ENCODE data around the gene ZNF407. TPM values are rescaled to one million over a fixed set of nuclear protein-coding genes. Genes with fewer than 3 reads are reported as not detected.

Gene ZNF407
- total and polyA plus RNA-seq, 2 of the 13 experiments (the other 11 are each of a cell fraction or from before 2014, with no cell fraction given) = 2.3 to 8.7 TPM

DNA sequence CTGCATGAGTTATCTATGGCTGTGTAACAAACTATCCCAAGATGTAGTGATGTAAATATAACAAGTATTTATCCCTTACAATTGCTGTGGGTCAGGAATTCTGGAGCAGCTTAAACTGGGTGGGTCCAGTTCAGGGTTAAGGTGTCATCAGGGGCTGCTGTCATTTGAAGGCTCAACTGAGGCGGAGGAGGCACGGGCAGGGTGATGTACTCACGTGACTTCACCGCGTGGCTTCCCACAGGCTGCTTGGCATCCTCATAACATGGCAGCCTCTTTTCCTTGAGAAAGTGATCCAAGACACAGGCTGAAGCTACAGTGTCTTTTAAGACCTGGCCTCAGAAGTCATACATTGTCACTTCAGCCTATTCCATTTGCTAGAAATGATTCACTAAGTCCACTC lies 485.5 kb downstream of the ZNF407 start:
- in situ Hi-C loops (cut with HindIII; ENCODE audit: extremely low pct_ligation_motif_present, low pct_unique_long_range_greater_than_20kb) = no loop called here
- TF ChIP-seq ZFP36L2 (CRISPR knock-in tag; IDR thresholded peaks at IDR 0.05) = no peak
- TF ChIP-seq RARA (CRISPR knock-in tag; IDR thresholded peaks at IDR 0.05) = no peak
- no peak for TF ChIP-seq BORCS8-MEF2B (CRISPR knock-in tag; IDR thresholded peaks at IDR 0.05)
- TF ChIP-seq, protein P1, sequence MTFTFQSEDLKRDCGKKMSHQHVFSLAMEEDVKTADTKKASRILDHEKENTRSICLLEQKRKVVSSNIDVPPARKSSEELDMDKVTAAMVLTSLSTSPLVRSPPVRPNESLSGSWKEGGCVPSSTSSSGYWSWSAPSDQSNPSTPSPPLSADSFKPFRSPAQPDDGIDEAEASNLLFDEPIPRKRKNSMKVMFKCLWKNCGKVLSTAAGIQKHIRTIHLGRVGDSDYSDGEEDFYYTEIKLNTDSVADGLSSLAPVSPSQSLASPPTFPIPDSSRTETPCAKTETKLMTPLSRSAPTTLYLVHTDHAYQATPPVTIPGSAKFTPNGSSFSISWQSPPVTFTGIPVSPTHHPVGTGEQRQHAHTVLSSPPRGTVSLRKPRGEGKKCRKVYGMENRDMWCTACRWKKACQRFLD (CRISPR knock-in tag; IDR thresholded peaks at IDR 0.05; ENCODE audit: borderline replicate concordance) = no peak
- no peak for TF ChIP-seq CREB1 (IDR thresholded peaks at IDR 0.05)
- no peak for TF ChIP-seq CREB1 (CRISPR knock-in tag; IDR thresholded peaks at IDR 0.05)
- TF ChIP-seq THYN1 (CRISPR knock-in tag; IDR thresholded peaks at IDR 0.05; ENCODE audit: borderline replicate concordance, low read depth) = no peak
- TF ChIP-seq, protein P2, sequence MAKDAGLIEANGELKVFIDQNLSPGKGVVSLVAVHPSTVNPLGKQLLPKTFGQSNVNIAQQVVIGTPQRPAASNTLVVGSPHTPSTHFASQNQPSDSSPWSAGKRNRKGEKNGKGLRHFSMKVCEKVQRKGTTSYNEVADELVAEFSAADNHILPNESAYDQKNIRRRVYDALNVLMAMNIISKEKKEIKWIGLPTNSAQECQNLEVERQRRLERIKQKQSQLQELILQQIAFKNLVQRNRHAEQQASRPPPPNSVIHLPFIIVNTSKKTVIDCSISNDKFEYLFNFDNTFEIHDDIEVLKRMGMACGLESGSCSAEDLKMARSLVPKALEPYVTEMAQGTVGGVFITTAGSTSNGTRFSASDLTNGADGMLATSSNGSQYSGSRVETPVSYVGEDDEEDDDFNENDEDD (CRISPR knock-in tag; IDR thresholded peaks at IDR 0.05; ENCODE audit: borderline replicate concordance) = no peak
- no peak for TF ChIP-seq ZNF562 (CRISPR knock-in tag; IDR thresholded peaks at IDR 0.05; ENCODE audit: borderline replicate concordance)
- TF ChIP-seq, protein P3, sequence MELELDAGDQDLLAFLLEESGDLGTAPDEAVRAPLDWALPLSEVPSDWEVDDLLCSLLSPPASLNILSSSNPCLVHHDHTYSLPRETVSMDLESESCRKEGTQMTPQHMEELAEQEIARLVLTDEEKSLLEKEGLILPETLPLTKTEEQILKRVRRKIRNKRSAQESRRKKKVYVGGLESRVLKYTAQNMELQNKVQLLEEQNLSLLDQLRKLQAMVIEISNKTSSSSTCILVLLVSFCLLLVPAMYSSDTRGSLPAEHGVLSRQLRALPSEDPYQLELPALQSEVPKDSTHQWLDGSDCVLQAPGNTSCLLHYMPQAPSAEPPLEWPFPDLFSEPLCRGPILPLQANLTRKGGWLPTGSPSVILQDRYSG (CRISPR knock-in tag; IDR thresholded peaks at IDR 0.05) = no peak
- TF ChIP-seq KDM5A (IDR thresholded peaks at IDR 0.05; ENCODE audit: borderline replicate concordance, low read length) = no peak
- TF ChIP-seq, protein P4, sequence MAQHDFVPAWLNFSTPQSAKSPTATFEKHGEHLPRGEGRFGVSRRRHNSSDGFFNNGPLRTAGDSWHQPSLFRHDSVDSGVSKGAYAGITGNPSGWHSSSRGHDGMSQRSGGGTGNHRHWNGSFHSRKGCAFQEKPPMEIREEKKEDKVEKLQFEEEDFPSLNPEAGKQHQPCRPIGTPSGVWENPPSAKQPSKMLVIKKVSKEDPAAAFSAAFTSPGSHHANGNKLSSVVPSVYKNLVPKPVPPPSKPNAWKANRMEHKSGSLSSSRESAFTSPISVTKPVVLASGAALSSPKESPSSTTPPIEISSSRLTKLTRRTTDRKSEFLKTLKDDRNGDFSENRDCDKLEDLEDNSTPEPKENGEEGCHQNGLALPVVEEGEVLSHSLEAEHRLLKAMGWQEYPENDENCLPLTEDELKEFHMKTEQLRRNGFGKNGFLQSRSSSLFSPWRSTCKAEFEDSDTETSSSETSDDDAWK (CRISPR knock-in tag; IDR thresholded peaks at IDR 0.05) = no peak
- TF ChIP-seq MIER3 (CRISPR knock-in tag; IDR thresholded peaks at IDR 0.05; ENCODE audit: borderline replicate concordance) = no peak
- no peak for TF ChIP-seq U2AF2 (IDR thresholded peaks at IDR 0.05; ENCODE audit: low read depth, low read length)
- TF ChIP-seq, protein P5, sequence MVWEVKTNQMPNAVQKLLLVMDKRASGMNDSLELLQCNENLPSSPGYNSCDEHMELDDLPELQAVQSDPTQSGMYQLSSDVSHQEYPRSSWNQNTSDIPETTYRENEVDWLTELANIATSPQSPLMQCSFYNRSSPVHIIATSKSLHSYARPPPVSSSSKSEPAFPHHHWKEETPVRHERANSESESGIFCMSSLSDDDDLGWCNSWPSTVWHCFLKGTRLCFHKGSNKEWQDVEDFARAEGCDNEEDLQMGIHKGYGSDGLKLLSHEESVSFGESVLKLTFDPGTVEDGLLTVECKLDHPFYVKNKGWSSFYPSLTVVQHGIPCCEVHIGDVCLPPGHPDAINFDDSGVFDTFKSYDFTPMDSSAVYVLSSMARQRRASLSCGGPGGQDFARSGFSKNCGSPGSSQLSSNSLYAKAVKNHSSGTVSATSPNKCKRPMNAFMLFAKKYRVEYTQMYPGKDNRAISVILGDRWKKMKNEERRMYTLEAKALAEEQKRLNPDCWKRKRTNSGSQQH (CRISPR knock-in tag; IDR thresholded peaks at IDR 0.05; ENCODE audit: low read depth) = no peak
- TF ChIP-seq ZNF746 (CRISPR knock-in tag; IDR thresholded peaks at IDR 0.05) = no peak
- TF ChIP-seq PPARG (CRISPR knock-in tag; conservative IDR thresholded peaks at IDR 0.05) = no peak

More for the DNA sequence above, 485.5 kb downstream of the ZNF407 start:
- CTCF ChIA-PET (ENCODE audit: low intra/inter-chr PET ratio, low total read pairs) = no interaction called here
- no peak overlapping the region for H3K4me3 ChIP-seq (replicated peaks in 1 of 3; ENCODE audit: insufficient read depth in 1 of 3, low read depth in 2 of 3, low read length in 3 of 3)
- H3K27ac ChIP-seq (ENCODE audit: extremely low read length, insufficient read depth, low read length) = no peak overlapping the region
- no peak overlapping the region for H3K9ac ChIP-seq (ENCODE audit: insufficient read depth, low read depth, low read length)
- no peaks in the 10 kb centered on the region for H3K4me1 ChIP-seq (ENCODE audit: insufficient read depth, low read length)
- intact Hi-C loops (cut with micrococcal nuclease; ENCODE audit: unreplicated experiment) = no loop called here
- no TSS peak for BruUV-seq (replicated peaks)
- H3K9me3 ChIP-seq (ENCODE audit: low read length) = peaks cover 3% of the 10 kb centered on the region
- ATAC-seq (no peak), DNase-seq (ENCODE audit: low spot score) (no peak), FAIRE-seq (no peak)
- WGBS (ENCODE audit: low lambda C conversion rate) = no CpG with 5 or more reads among the region's 5 CpGs
- POLR2A ChIA-PET = no interaction called here
- no peak overlapping the region for H3K4me2 ChIP-seq (ENCODE audit: low read depth, low read length)
- H3K27me3 ChIP-seq (ENCODE audit: control insufficient read depth in 1 of 2, insufficient read depth in 2 of 2, low read length in 2 of 2) = peaks cover 0 to 26% of the 10 kb centered on the region in 2 experiments; a peak in 1 of 5 replicates
- no peaks in the 10 kb centered on the region for H4K20me1 ChIP-seq (ENCODE audit: insufficient read depth, low read length)
- no peaks in the 10 kb centered on the region for H3K36me3 ChIP-seq (replicated peaks in 1 of 2; ENCODE audit: control insufficient read depth in 1 of 2, insufficient read depth in 2 of 2, low read length in 2 of 2)
- no peak overlapping the region for H2AFZ ChIP-seq (ENCODE audit: low read length)
- no peaks in the 10 kb centered on the region for H3K79me2 ChIP-seq (ENCODE audit: insufficient read depth, low read length)
